ENCODE results near the gene ACP1. TPM values are rescaled to one million over a fixed set of nuclear protein-coding genes. Genes with fewer than 3 reads are reported as not detected.
"Not testable (repeated sequence)": the region's sequence is repeated elsewhere in the genome, so short reads cannot be mapped to it uniquely, and the experiment has no call there.

ACP1 gene
- total and polyA plus RNA-seq, 10 of the 15 experiments (the other 5 are each of a cell fraction or from before 2014, with no cell fraction given), result 120 to 468 (median 175) TPM

GRCh38 chr2:314561-315336, 50.0 kb downstream of the ACP1 start:
- ChIA-PET SMC1A (ENCODE audit: uncharacterized antibody, unreplicated experiment) (interaction anchor here (0.9 kb wide), 1 partner anchor 13 kb away, joined by 3 read pairs; no protein-coding TSS in a partner anchor), CTCF (no interaction called here), RAD21 (ENCODE audit: unreplicated experiment) (no interaction called here), POLR2A (no interaction called here)
- Histone ChIP-seq H3K4me1 (ENCODE audit: control insufficient read depth, insufficient read depth, low read length) (no peaks in the 10 kb centered on the region), H2AFZ (ENCODE audit: control insufficient read depth, low read depth, low read length) (no peak overlapping the region), H3K27ac (ENCODE audit: control insufficient read depth, insufficient read depth) (no peak overlapping the region), H3K4me2 (ENCODE audit: control insufficient read depth, insufficient read depth) (no peak overlapping the region), H3K27me3 (replicated peaks in 1 of 2; ENCODE audit: control insufficient read depth in 2 of 2, insufficient read depth in 2 of 2, low read length in 1 of 2) (no peaks in the 10 kb centered on the region), H3K36me3 (ENCODE audit: control insufficient read depth in 2 of 2, insufficient read depth in 2 of 2, low read length in 1 of 2) (no peaks in the 10 kb centered on the region), H3K79me2 (ENCODE audit: control insufficient read depth, insufficient read depth, low read length) (no peaks in the 10 kb centered on the region), H4K20me1 (ENCODE audit: control insufficient read depth, insufficient read depth) (no peaks in the 10 kb centered on the region), H3K9me3 (replicated peaks; ENCODE audit: control insufficient read depth, insufficient read depth, low read length) (no peaks in the 10 kb centered on the region; the same call in 2 of the 3 replicates), H3K4me3 (no peak overlapping the region), H3K9ac (ENCODE audit: control insufficient read depth, insufficient read depth, low read length) (no peak overlapping the region)
- BruUV-seq (replicated peaks), result no TSS peak
- 75% methylated on average over 55 of the region's 56 CpGs for WGBS (ENCODE audit: insufficient coverage, insufficient replicate concordance, low lambda C conversion rate, missing lambda C conversion rate)
- intact Hi-C loops (cut with micrococcal nuclease; ENCODE audit: unreplicated experiment) (no loop called here), in situ Hi-C loops (cut with MboI) (no loop called here)
- ATAC-seq, result no peak
- FAIRE-seq, result no peak
- TF ChIP-seq, protein P1, sequence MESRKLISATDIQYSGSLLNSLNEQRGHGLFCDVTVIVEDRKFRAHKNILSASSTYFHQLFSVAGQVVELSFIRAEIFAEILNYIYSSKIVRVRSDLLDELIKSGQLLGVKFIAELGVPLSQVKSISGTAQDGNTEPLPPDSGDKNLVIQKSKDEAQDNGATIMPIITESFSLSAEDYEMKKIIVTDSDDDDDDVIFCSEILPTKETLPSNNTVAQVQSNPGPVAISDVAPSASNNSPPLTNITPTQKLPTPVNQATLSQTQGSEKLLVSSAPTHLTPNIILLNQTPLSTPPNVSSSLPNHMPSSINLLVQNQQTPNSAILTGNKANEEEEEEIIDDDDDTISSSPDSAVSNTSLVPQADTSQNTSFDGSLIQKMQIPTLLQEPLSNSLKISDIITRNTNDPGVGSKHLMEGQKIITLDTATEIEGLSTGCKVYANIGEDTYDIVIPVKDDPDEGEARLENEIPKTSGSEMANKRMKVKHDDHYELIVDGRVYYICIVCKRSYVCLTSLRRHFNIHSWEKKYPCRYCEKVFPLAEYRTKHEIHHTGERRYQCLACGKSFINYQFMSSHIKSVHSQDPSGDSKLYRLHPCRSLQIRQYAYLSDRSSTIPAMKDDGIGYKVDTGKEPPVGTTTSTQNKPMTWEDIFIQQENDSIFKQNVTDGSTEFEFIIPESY (IDR thresholded peaks at IDR 0.05), result no peak
- TF ChIP-seq RCOR1 (conservative IDR thresholded peaks at IDR 0.05; ENCODE audit: low read depth, low read length) (no peak), BHLHE40 (IDR thresholded peaks at IDR 0.05; ENCODE audit: borderline replicate concordance in 1 of 2, low read depth in 2 of 2, low read length in 1 of 2) (no peak), KAT2A (conservative IDR thresholded peaks at IDR 0.05; ENCODE audit: control insufficient read depth, low read depth, low read length) (no peak), ZNF207 (IDR thresholded peaks at IDR 0.05; ENCODE audit: borderline replicate concordance) (no peak)
- TF ChIP-seq, protein P2, sequence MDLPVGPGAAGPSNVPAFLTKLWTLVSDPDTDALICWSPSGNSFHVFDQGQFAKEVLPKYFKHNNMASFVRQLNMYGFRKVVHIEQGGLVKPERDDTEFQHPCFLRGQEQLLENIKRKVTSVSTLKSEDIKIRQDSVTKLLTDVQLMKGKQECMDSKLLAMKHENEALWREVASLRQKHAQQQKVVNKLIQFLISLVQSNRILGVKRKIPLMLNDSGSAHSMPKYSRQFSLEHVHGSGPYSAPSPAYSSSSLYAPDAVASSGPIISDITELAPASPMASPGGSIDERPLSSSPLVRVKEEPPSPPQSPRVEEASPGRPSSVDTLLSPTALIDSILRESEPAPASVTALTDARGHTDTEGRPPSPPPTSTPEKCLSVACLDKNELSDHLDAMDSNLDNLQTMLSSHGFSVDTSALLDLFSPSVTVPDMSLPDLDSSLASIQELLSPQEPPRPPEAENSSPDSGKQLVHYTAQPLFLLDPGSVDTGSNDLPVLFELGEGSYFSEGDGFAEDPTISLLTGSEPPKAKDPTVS (IDR thresholded peaks at IDR 0.05; ENCODE audit: low read depth, low read length), result no peak
- no peak for DNase-seq (ENCODE audit: low read depth, low spot score)

DNA sequence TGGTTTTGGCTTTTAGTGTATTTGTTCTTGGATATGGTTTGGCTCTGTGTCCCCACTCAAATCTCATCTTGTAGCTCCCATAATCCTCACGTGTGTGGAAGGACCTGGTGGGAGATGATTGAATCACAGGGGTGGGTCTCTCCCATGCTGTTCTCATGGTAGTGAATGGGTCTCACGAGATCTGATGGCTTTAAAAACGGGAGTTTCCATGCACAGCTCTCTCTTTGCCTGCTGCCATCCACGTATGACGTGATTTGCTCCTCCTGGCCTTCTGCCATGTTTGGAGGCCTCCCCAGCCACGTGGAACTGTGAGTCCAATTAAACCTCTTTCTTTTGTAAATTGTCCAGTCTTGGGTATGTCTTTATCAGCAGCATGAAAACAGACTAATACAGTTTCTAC, 51.2 kb downstream of the ACP1 start:
- ATAC-seq; in situ Hi-C loops (cut with MboI); H3K4me2 ChIP-seq (ENCODE audit: control insufficient read depth, insufficient read depth); H3K27ac ChIP-seq (ENCODE audit: control insufficient read depth, insufficient read depth); intact Hi-C loops (cut with micrococcal nuclease; ENCODE audit: unreplicated experiment); H4K20me1 ChIP-seq (ENCODE audit: control insufficient read depth, insufficient read depth); H3K36me3 ChIP-seq (ENCODE audit: control insufficient read depth in 2 of 2, insufficient read depth in 2 of 2, low read length in 1 of 2); SMC1A ChIA-PET (ENCODE audit: uncharacterized antibody, unreplicated experiment); DNase-seq (ENCODE audit: low read depth, low spot score); H3K4me3 ChIP-seq; RAD21 ChIA-PET (ENCODE audit: unreplicated experiment); H3K9ac ChIP-seq (ENCODE audit: control insufficient read depth, insufficient read depth, low read length); H2AFZ ChIP-seq (ENCODE audit: control insufficient read depth, low read depth, low read length); H3K9me3 ChIP-seq (replicated peaks; ENCODE audit: control insufficient read depth, insufficient read depth, low read length); FAIRE-seq; POLR2A ChIA-PET; H3K79me2 ChIP-seq (ENCODE audit: control insufficient read depth, insufficient read depth, low read length); CTCF ChIA-PET; H3K27me3 ChIP-seq (replicated peaks in 1 of 2; ENCODE audit: control insufficient read depth in 2 of 2, insufficient read depth in 2 of 2, low read length in 1 of 2); BruUV-seq (replicated peaks); H3K4me1 ChIP-seq (ENCODE audit: control insufficient read depth, insufficient read depth, low read length): not testable (repeated sequence)
- WGBS (ENCODE audit: insufficient coverage, insufficient replicate concordance, low lambda C conversion rate, missing lambda C conversion rate), result 2% methylated on average over 6 of the region's 6 CpGs
